HL-60 (cell line): ENCODE data around the gene FBXL7.

ENCODE experiments used
- DNase-seq, 2 experiments: peaks; one replicate each; pipeline ENCODE4 v3.0.0-alpha.2; 2010 to 2020; ENCODE audit warnings: low read depth in 1 of 2, low spot score in 1 of 2
- H3K27ac ChIP-seq: fragments of 250-450 bp; sonication (Bioruptor Pico); replicated peaks from 2 replicates; pipeline ENCODE4 v1.5.1; 2020; ENCODE audit warnings: mild to moderate bottlenecking, moderate library complexity
- H3K27me3 ChIP-seq: fragments of 250-450 bp; sonication (Bioruptor Pico); 2 replicates; pipeline ENCODE4 v1.5.1; 2021; ENCODE audit warnings: mild to moderate bottlenecking, moderate library complexity; ENCODE audit not compliant: insufficient read depth, poor library complexity, severe bottlenecking
- H3K4me3 ChIP-seq: replicated peaks from 2 replicates; pipeline ENCODE4 v1.5.1; 2011; ENCODE audit warnings: mild to moderate bottlenecking, control low read depth, low read length; ENCODE audit not compliant: insufficient read depth
- CTCF ChIP-seq: IDR thresholded peaks from one replicate; pipeline ENCODE4 v1.5.1; 2011; ENCODE audit warnings: low read length, control low read depth, inconsistent platforms; ENCODE audit not compliant: insufficient read depth
- GABPA ChIP-seq: IDR thresholded peaks from 2 replicates; pipeline ENCODE4 v1.6.1; 2012; ENCODE audit warnings: low read depth
- POLR2AphosphoS5 ChIP-seq: IDR thresholded peaks from 2 replicates; pipeline ENCODE4 v1.6.1; 2012; ENCODE audit warnings: low read depth
- SPI1 ChIP-seq: IDR thresholded peaks from 2 replicates; pipeline ENCODE4 v1.6.1; 2012; ENCODE audit warnings: low read depth, mild to moderate bottlenecking, borderline replicate concordance
- TF ChIP-seq, protein P1 (sequence below): IDR thresholded peaks from 2 replicates; pipeline ENCODE4 v1.6.1; 2012; ENCODE audit warnings: low read depth; ENCODE audit not compliant: insufficient replicate concordance

The FBXL7 gene

DNA sequence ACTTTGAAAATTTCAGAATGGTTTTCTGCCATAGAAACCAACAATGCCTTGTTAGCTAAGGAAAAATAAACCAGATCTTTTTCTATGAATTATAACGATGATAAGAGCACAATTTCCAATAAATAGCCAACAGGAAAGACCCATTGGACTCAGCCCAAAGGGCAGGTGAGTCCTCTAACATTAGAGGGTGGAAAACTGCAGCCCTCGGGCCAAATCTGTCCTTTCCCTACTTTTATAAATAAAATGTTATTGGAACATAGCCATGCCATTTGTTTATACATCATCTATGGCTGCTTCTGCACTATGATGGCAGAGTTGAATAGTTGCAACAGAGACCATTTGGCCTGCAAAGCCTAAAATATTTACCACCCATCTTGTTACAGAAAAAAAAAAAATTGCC lies 296.1 kb downstream of the FBXL7 start:
- DNase-seq, result no peak
- peaks cover 2% of the 10 kb centered on the region for H3K27me3 ChIP-seq
- H3K4me3 ChIP-seq, result no peak overlapping the region
- TF ChIP-seq SPI1 (no peak), POLR2AphosphoS5 (no peak), GABPA (no peak), CTCF (no peak)
- TF ChIP-seq, protein P1, sequence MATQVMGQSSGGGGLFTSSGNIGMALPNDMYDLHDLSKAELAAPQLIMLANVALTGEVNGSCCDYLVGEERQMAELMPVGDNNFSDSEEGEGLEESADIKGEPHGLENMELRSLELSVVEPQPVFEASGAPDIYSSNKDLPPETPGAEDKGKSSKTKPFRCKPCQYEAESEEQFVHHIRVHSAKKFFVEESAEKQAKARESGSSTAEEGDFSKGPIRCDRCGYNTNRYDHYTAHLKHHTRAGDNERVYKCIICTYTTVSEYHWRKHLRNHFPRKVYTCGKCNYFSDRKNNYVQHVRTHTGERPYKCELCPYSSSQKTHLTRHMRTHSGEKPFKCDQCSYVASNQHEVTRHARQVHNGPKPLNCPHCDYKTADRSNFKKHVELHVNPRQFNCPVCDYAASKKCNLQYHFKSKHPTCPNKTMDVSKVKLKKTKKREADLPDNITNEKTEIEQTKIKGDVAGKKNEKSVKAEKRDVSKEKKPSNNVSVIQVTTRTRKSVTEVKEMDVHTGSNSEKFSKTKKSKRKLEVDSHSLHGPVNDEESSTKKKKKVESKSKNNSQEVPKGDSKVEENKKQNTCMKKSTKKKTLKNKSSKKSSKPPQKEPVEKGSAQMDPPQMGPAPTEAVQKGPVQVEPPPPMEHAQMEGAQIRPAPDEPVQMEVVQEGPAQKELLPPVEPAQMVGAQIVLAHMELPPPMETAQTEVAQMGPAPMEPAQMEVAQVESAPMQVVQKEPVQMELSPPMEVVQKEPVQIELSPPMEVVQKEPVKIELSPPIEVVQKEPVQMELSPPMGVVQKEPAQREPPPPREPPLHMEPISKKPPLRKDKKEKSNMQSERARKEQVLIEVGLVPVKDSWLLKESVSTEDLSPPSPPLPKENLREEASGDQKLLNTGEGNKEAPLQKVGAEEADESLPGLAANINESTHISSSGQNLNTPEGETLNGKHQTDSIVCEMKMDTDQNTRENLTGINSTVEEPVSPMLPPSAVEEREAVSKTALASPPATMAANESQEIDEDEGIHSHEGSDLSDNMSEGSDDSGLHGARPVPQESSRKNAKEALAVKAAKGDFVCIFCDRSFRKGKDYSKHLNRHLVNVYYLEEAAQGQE, result no peak
- no peak overlapping the region for H3K27ac ChIP-seq

GRCh38 chr5:15796557-15796956 lies 296.6 kb downstream of the FBXL7 start:
- H3K27ac ChIP-seq, result no peak overlapping the region
- TF ChIP-seq GABPA (no peak), SPI1 (no peak), CTCF (no peak), POLR2AphosphoS5 (no peak)
- TF ChIP-seq, protein P1, result no peak
- DNase-seq, result no peak
- H3K4me3 ChIP-seq, result no peak overlapping the region
- H3K27me3 ChIP-seq, result peaks cover 2% of the 10 kb centered on the region

GRCh38 chr5:15797116-15797515 lies 297.1 kb downstream of the FBXL7 start:
- Histone ChIP-seq H3K27ac (no peak overlapping the region), H3K27me3 (peaks cover 2% of the 10 kb centered on the region), H3K4me3 (no peak overlapping the region)
- TF ChIP-seq CTCF, result no peak
- TF ChIP-seq SPI1, result no peak
- no peak for TF ChIP-seq GABPA
- no peak for TF ChIP-seq POLR2AphosphoS5
- TF ChIP-seq, protein P1, result no peak
- DNase-seq, result no peak
